MM.1S (cell line): ENCODE measurements around the gene ZNF768.

Experiments used
- DNase-seq: peaks from one replicate; pipeline ENCODE4 v3.0.0-alpha.2; 2015
- H2AFZ ChIP-seq: fragments of 300-600 bp; sonication (generic); 2 replicates; pipeline ENCODE4 v1.6.0; 2016; ENCODE audit warnings: antibody characterized with exemption, low read length
- H3F3A ChIP-seq: fragments of 300-600 bp; sonication (generic); 2 replicates; pipeline ENCODE4 v1.6.1; 2016; ENCODE audit warnings: mild to moderate bottlenecking, antibody characterized with exemption, low read length, moderate library complexity, mixed read lengths; ENCODE audit not compliant: insufficient read depth
- H3K27ac ChIP-seq: fragments of 300-600 bp; sonication (generic); 2 replicates; pipeline ENCODE4 v1.5.1; 2016; ENCODE audit warnings: mild to moderate bottlenecking, low read length
- H3K27me3 ChIP-seq: fragments of 300-600 bp; sonication (generic); replicated peaks from 2 replicates; pipeline ENCODE4 v1.6.0; 2016; ENCODE audit warnings: low read length; ENCODE audit not compliant: insufficient read depth
- H3K36me3 ChIP-seq: fragments of 300-600 bp; sonication (generic); replicated peaks from 2 replicates; pipeline ENCODE4 v1.6.1; 2016; ENCODE audit warnings: mild to moderate bottlenecking, low read length, mixed read lengths; ENCODE audit not compliant: insufficient read depth
- H3K4me1 ChIP-seq: fragments of 300-600 bp; sonication (generic); 2 replicates; pipeline ENCODE4 v1.6.1; 2016; ENCODE audit warnings: low read length, mixed read lengths
- H3K4me2 ChIP-seq: fragments of 300-600 bp; sonication (generic); 2 replicates; pipeline ENCODE4 v1.6.0; 2016; ENCODE audit warnings: low read depth, low read length
- H3K4me3 ChIP-seq: fragments of 300-600 bp; sonication (generic); 2 replicates; pipeline ENCODE4 v1.5.1; 2016; ENCODE audit warnings: low read length, mixed read lengths
- H3K79me2 ChIP-seq: fragments of 300-600 bp; sonication (generic); 2 replicates; pipeline ENCODE4 v1.6.1; 2016; ENCODE audit warnings: mixed run types, low read length, mixed read lengths
- H3K9ac ChIP-seq: fragments of 300-600 bp; sonication (generic); 2 replicates; pipeline ENCODE4 v1.6.1; 2016; ENCODE audit warnings: low read length, mixed read lengths
- H3K9me2 ChIP-seq: fragments of 300-600 bp; sonication (generic); replicated peaks from 2 replicates; pipeline ENCODE4 v1.6.1; 2016; ENCODE audit warnings: mild to moderate bottlenecking, low read length, mixed read lengths; ENCODE audit not compliant: insufficient read depth
- H3K9me3 ChIP-seq: fragments of 300-600 bp; sonication (generic); replicated peaks from 2 replicates; pipeline ENCODE4 v1.6.1; 2016; ENCODE audit warnings: mild to moderate bottlenecking, low read length, mixed read lengths; ENCODE audit not compliant: insufficient read depth
- H4K20me1 ChIP-seq: fragments of 300-600 bp; sonication (generic); 2 replicates; pipeline ENCODE4 v1.6.1; 2016; ENCODE audit warnings: mild to moderate bottlenecking, low read length, moderate library complexity, mixed read lengths; ENCODE audit not compliant: insufficient read depth
- CTCF ChIP-seq: fragments of 300-600 bp; sonication (generic); IDR thresholded peaks from 2 replicates; pipeline ENCODE4 v1.5.1; 2016; ENCODE audit warnings: antibody characterized with exemption, low read length, mixed read lengths
- EZH2 ChIP-seq: fragments of 300-600 bp; sonication (generic); optimal IDR thresholded peaks from 2 replicates; pipeline ENCODE3; 2017; ENCODE audit warnings: low read depth, mild to moderate bottlenecking, antibody characterized with exemption, low read length, mixed read lengths
- EZH2phosphoT487 ChIP-seq: fragments of 300-600 bp; sonication (generic); IDR thresholded peaks from 2 replicates; pipeline ENCODE4 v1.6.1; 2018; ENCODE audit warnings: antibody characterized with exemption, low read length

Gene ZNF768

GRCh38 chr16:30561089-30561816 lies 34.9 kb upstream of the ZNF768 start:
- H3K9ac ChIP-seq = no peak overlapping the region; the same call in 1 of the 2 replicates
- H3K27me3 ChIP-seq = no peaks in the 10 kb centered on the region
- no peaks in the 10 kb centered on the region for H3K4me1 ChIP-seq
- H3K9me3 ChIP-seq = no peaks in the 10 kb centered on the region
- H3F3A ChIP-seq = peaks cover 10% of the 10 kb centered on the region
- H4K20me1 ChIP-seq = no peaks in the 10 kb centered on the region
- no peaks in the 10 kb centered on the region for H3K36me3 ChIP-seq
- no peak for DNase-seq
- no peak for TF ChIP-seq EZH2phosphoT487
- TF ChIP-seq CTCF = no peak
- TF ChIP-seq EZH2 = no peak
- H3K9me2 ChIP-seq = no peaks in the 10 kb centered on the region
- H3K27ac ChIP-seq = no peak overlapping the region
- peak overlapping the region; percentile 50 for H2AFZ ChIP-seq
- peak overlapping the region; percentile 44; the same call in 1 of the 2 replicates for H3K4me3 ChIP-seq
- peaks cover 15% of the 10 kb centered on the region for H3K79me2 ChIP-seq
- H3K4me2 ChIP-seq = peak overlapping the region; percentile 41

GRCh38 chr16:30559690-30560089 lies 33.3 kb upstream of the ZNF768 start:
- Histone ChIP-seq H3K79me2 (peaks cover 30% of the 10 kb centered on the region), H3K4me1 (no peaks in the 10 kb centered on the region), H3K9me2 (no peaks in the 10 kb centered on the region), H3F3A (peaks cover 10% of the 10 kb centered on the region), H3K27ac (no peak overlapping the region), H3K9ac (no peak overlapping the region), H3K9me3 (no peaks in the 10 kb centered on the region), H2AFZ (no peak overlapping the region), H3K4me3 (no peak overlapping the region), H4K20me1 (no peaks in the 10 kb centered on the region), H3K4me2 (no peak overlapping the region), H3K36me3 (no peaks in the 10 kb centered on the region), H3K27me3 (no peaks in the 10 kb centered on the region)
- no peak for DNase-seq
- TF ChIP-seq EZH2phosphoT487 = no peak
- TF ChIP-seq CTCF = no peak
- no peak for TF ChIP-seq EZH2

GRCh38 chr16:30558789-30559377 lies 32.5 kb upstream of the ZNF768 start:
- Histone ChIP-seq H2AFZ (peak overlapping the region; percentile 57), H3K27me3 (no peaks in the 10 kb centered on the region), H3K4me2 (peak overlapping the region; percentile 27), H3K27ac (peak overlapping the region; percentile 83; the same call in 1 of the 2 replicates), H3K4me1 (no peaks in the 10 kb centered on the region), H4K20me1 (no peaks in the 10 kb centered on the region), H3F3A (peaks cover 10% of the 10 kb centered on the region), H3K9me3 (no peaks in the 10 kb centered on the region), H3K9ac (peak overlapping the region; percentile 90; the same call in 1 of the 2 replicates), H3K9me2 (no peaks in the 10 kb centered on the region), H3K36me3 (no peaks in the 10 kb centered on the region), H3K79me2 (peaks cover 30% of the 10 kb centered on the region), H3K4me3 (peak overlapping the region; percentile 80)
- no peak for DNase-seq
- no peak for TF ChIP-seq CTCF
- TF ChIP-seq EZH2 = no peak
- TF ChIP-seq EZH2phosphoT487 = no peak
